GM19023 (cell line): Measurements from ENCODE around the gene THTPA.
A peak's percentile ranks its signal among the peaks of the same experiment; 100 is the strongest.

Source experiments
- ATAC-seq: cut with Tn5 transposase; IDR thresholded peaks from one replicate; pipeline ENCODE4 v1.9.1; 2021; ENCODE audit warnings: mild to moderate bottlenecking, moderate library complexity; ENCODE audit not compliant: unreplicated experiment

THTPA gene

DNA sequence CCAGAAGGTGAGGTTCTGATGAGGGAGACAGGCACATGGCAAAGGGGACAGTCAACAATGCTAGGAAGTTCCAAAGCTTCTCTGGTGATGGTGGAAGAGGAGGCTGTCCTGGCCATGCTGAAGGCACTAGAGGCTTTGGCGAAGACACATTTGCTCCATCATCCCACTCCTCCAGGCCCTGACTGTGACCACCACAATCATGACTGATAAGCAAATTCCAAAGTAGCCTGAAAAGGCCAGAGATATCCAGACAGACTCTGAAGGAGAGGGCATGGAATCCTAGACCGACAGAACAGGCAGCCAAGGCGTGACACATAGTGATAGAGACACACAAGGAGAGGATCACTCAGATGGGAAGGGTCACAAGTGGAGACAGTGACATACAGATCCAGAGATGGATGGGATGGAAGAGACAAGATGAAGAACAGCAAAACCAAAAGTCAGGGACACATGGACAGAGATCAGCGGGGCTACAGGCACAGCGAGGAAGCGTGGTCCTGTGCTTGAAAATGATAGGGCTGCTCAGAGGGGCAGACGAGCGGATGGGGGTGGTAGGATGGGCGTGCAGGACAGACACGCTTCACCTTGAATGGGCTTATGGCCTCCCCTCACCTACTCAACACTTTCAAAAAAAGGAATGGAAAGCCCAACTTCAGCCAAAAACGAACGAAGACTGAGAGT lies 5.8 kb upstream of the THTPA start:
- no peak for ATAC-seq

GRCh38 chr14:23550812-23551265 lies 5.2 kb upstream of the THTPA start:
- ATAC-seq = no peak

DNA sequence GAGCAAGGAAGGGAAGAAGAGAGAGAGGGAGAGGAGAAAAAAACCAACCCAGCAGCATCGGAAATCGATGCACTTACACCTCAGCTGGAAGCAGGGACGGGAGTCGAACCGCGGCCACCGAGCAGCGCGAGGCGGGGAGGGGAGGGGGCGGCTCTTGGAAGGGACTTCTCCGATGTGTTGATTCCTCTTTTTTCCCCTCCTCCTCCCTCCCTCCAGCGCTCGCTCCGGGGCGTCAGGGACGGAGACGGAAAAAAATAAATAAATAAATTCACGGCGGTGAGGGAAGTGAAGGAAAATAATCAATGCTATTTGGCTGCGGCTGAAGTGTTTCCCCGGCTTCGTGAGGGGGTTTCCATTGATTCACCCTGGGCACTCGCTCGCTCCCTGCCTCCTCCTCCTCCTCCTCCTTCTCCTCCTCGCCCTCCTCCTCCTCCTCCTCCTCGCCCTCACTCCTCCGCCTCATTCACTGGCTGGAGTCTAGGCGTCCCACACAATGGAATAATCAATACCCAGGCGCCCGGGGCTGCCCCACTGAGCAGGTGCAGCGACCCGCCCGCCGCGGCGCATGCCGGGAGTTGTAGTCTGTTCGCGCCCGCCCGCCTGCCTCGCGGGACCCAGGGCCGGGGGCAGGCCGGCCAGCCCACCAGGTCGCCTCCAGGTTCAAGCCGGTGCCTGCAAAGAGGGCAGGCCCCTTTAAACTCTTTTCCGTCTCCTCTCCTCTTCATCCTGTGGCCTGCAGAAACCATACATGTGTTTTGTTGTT lies 4.6 kb upstream of the THTPA start, which contains the start of gene ZFHX2:
Gene ZFHX2, minus strand, starts transcription at position 500 of the 763 bp plus-strand sequence. CDS start 16,440 bp downstream, outside the sequence.
- peak; percentile 56 for ATAC-seq

- no peak for ATAC-seq
Observed at GRCh38 chr14:23555533-23555881, 564 bp upstream of the THTPA start.

DNA sequence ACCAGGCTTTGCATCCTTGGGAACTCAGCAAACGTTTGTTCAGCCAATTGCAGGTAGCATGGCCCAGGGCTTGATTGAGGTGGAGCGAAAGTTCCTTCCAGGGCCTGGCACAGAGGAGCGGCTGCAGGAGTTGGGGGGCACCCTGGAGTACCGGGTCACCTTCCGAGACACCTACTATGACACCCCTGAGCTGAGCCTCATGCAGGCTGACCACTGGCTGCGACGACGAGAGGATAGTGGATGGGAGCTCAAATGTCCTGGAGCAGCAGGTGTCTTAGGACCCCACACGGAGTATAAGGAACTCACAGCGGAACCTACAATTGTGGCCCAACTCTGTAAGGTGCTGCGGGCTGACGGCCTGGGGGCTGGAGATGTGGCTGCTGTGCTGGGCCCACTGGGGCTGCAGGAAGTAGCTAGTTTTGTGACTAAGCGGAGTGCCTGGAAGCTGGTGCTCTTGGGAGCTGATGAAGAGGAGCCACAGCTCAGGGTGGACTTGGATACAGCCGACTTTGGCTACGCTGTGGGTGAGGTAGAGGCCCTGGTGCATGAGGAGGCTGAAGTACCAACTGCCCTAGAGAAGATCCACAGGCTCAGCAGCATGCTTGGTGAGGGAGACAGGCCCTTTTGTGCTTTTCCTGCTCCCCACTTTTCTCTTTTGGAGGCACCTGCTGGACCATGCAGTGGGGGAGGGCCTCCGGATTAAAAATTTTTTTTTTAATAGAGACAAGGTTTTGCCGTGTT lies 799 bp downstream of the THTPA start:
- no peak for ATAC-seq

- ATAC-seq = no peak
Observed at GRCh38 chr14:23557521-23557920, 1.4 kb downstream of the THTPA start.

GRCh38 chr14:23557946-23558345 lies 1.9 kb downstream of the THTPA start:
- no peak for ATAC-seq

DNA sequence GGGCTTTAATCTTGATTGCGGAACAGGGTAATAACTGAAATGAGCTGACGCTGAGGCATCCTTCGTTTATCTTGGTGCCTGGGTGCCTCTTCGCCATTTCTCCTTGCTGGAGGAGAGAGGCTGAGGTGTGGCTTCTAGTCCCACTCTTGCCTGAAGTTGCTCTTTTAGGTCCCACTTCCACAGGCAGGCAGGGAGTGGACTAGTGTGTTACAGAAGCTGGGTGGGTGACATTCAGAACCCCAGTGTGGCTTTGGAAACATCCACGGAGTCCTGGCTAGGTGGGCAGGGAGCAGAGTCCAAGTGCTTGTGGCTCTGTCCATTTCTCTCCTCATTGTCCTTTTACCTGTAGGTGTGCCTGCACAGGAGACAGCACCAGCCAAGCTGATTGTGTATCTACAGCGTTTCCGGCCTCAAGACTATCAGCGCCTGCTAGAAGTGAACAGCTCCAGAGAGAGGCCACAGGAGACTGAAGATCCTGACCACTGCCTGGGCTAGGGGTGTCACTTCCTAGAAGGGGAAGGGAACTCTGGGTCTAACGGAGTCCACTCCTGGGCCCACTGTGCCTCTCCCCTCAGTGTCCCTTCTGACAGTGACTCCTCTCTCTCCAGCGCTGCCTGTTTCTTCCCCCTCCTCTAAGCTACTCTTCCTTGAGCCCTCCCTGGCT lies 2.4 kb downstream of the THTPA start:
- ATAC-seq = no peak

GRCh38 chr14:23559010-23559925 lies 3.2 kb downstream of the THTPA start:
- ATAC-seq = no peak

DNA sequence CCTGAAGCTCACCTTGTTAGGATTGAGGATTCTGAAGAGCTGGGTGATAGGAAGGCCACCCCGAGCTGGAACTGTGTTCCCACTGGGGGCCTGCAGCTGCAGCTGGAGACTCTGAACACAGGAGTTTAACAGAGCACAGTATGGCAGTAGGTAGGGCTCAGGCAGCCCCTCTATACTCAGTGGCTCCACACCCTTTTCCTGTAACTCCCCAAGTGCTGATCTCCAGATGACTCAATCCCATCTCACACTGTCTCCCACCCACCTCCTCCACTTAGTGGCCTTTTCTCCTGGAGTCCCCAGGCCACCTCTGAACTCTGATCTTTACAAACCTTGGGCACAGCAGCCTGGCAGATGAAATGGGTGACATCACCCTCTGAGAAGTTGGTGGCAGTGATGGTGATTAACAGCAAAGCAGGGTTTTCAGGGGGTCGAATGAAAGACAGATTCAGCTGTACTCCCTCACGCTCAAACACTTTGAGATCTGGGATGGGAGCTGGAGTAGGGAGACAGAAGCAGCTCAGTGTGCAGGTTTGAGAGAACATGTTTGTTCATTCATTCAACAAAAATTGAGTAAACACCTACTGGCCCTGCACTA lies 4.0 kb downstream of the THTPA start:
- no peak for ATAC-seq

DNA sequence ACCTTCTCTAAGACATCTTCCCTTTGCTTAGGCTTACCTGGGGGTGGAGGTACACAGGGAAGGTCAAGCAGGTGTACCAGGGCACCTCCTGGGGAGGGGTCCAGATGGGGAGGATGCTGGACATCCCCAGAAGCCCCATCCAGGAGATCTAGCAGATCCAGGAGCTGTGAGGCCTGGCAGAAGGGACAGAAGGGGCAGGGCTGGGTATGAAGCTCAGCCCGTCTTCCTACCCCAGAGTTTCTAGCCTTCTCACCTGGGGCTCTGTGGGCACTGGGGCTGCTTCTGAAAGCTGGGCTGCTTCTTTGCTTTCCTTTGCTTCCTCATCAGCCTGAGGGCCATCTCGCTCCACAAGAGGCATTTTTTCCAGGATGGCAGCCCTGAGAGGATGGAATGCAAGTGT lies 5.2 kb downstream of the THTPA start:
- no peak for ATAC-seq

- no peak for ATAC-seq
Observed at GRCh38 chr14:23561873-23562821, 6.1 kb downstream of the THTPA start.

- ATAC-seq = no peak
Observed at GRCh38 chr14:23562822-23563472, 6.9 kb downstream of the THTPA start.

GRCh38 chr14:23563473-23564180 lies 7.6 kb downstream of the THTPA start:
- ATAC-seq = no peak

- ATAC-seq = no peak
Observed at GRCh38 chr14:23564181-23564812, 8.2 kb downstream of the THTPA start.

DNA sequence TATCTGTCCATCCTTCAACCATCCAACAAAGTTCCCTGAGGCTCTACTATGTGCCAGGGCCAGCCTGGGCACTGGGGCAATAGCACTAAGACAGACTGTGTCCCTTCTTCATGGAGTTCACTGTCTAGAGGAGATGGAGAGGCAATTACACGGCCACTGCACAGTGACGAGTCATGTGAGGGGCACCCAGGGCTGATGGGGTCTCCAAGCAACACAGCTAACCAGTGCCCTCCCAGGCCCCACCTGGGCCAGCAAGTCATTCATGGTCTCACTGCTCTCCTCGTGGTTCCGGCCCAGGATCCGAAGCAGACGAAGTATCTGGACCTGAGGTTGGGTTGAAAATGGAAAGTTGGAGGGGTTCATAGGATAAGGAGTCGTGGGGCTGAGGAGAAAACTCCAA lies 8.8 kb downstream of the THTPA start:
- ATAC-seq = no peak

DNA sequence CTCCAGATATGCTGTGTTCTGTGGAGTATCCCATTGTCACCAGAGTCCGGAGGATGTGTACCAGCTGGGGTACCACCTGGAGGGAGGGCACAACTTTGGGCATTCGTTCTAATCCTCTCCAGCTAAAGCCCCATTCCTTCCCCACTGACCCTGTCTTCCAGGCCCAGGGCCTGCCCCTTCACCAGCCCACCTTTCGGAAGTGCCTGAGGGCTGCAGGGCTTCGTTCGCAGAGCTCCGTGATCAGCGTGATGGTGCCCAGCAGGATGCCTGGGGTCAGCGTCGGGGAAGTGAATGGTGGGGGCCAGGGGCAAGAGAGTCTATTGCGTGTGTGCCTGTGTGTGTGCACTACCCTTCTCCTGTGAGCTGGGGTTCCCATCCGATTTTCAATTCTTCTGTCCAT lies 9.6 kb downstream of the THTPA start:
- no peak for ATAC-seq
